HCT116 (cell line): ENCODE data around the gene PYGL.

Experiments used
- ATF3 ChIP-seq: IDR thresholded peaks from 2 replicates; pipeline ENCODE4 v1.6.1; 2012
- CEBPB ChIP-seq: IDR thresholded peaks from 2 replicates; pipeline ENCODE4 v1.6.1; 2012; ENCODE audit warnings: low read depth
- CTCF ChIP-seq, 3 experiments: fragments of 200-600 bp in 1 of 3; sonication (generic) in 1 of 3; IDR thresholded peaks in 2 of 3; conservative IDR thresholded peaks in 1 of 3; 2 replicates each; pipeline ENCODE4 v1.5.1; 2012 to 2017; ENCODE audit warnings: low read depth in 2 of 3, low read length in 2 of 3, antibody characterized with exemption in 1 of 3, borderline replicate concordance in 1 of 3, control low read depth in 1 of 3, mild to moderate bottlenecking in 1 of 3, mixed read lengths in 1 of 3, mixed run types in 1 of 3, moderate library complexity in 1 of 3; ENCODE audit not compliant: insufficient read depth in 1 of 3
- EGR1 ChIP-seq: IDR thresholded peaks from 2 replicates; pipeline ENCODE4 v1.6.1; 2012; ENCODE audit warnings: low read depth
- EZH2 ChIP-seq: fragments of 200-600 bp; sonication (generic); IDR thresholded peaks from 2 replicates; pipeline ENCODE4 v1.6.1; 2017; ENCODE audit warnings: antibody characterized with exemption, mixed run types
- EZH2phosphoT487 ChIP-seq: fragments of 200-600 bp; IDR thresholded peaks from 2 replicates; pipeline ENCODE4 v1.6.1; 2018; ENCODE audit warnings: antibody characterized with exemption, borderline replicate concordance
- FOSL1 ChIP-seq: IDR thresholded peaks from 2 replicates; pipeline ENCODE4 v1.6.1; 2012; ENCODE audit warnings: low read depth
- JUND ChIP-seq: IDR thresholded peaks from 2 replicates; pipeline ENCODE4 v1.6.1; 2012
- MAX ChIP-seq: IDR thresholded peaks from 2 replicates; pipeline ENCODE4 v1.6.1; 2012
- POLR2A ChIP-seq: IDR thresholded peaks from 2 replicates; pipeline ENCODE4 v1.7.0; 2011; ENCODE audit warnings: borderline replicate concordance; ENCODE audit not compliant: insufficient read depth, insufficient read length; ENCODE audit errors: extremely low read depth
- REST ChIP-seq: IDR thresholded peaks from 2 replicates; pipeline ENCODE4 v1.6.1; 2012; ENCODE audit warnings: low read depth
- SP1 ChIP-seq: IDR thresholded peaks from 2 replicates; pipeline ENCODE4 v1.6.1; 2012; ENCODE audit warnings: low read depth
- TCF7L2 ChIP-seq: IDR thresholded peaks from 2 replicates; pipeline ENCODE4 v1.7.0; 2011; ENCODE audit warnings: borderline replicate concordance, inconsistent platforms; ENCODE audit not compliant: insufficient read depth, insufficient read length; ENCODE audit errors: extremely low read depth
- ZBTB33 ChIP-seq: IDR thresholded peaks from 2 replicates; pipeline ENCODE4 v1.6.1; 2011; ENCODE audit warnings: mild to moderate bottlenecking, low read length, moderate library complexity; ENCODE audit not compliant: insufficient replicate concordance; ENCODE audit errors: extremely low read depth

GRCh38 chr14:50931559-50931958 is 12.7 kb downstream of the PYGL start:
- TF ChIP-seq POLR2A = no peak
- TF ChIP-seq JUND = no peak
- no peak for TF ChIP-seq MAX
- no peak for TF ChIP-seq FOSL1
- TF ChIP-seq TCF7L2 = no peak
- no peak for TF ChIP-seq SP1
- no peak for TF ChIP-seq ATF3
- TF ChIP-seq REST = no peak
- no peak for TF ChIP-seq EZH2phosphoT487
- no peak for TF ChIP-seq CTCF (IDR thresholded peaks at IDR 0.05 in 2 of 3, conservative IDR thresholded peaks at IDR 0.05 in 1 of 3; ENCODE audit: borderline replicate concordance in 1 of 3, insufficient read depth in 1 of 3, low read depth in 2 of 3, low read length in 2 of 3)
- no peak for TF ChIP-seq ZBTB33
- no peak for TF ChIP-seq EGR1
- no peak for TF ChIP-seq CEBPB
- no peak for TF ChIP-seq EZH2
